Loucy (cell line): ENCODE measurements around the gene AGRN.

Source experiments
- EZH2phosphoT487 ChIP-seq: fragments of 200-600 bp; IDR thresholded peaks from 2 replicates; pipeline ENCODE4 v1.6.1; 2018; ENCODE audit warnings: antibody characterized with exemption, mild to moderate bottlenecking, moderate library complexity, borderline replicate concordance
- TF ChIP-seq, protein P1 (sequence below): fragments of 200-600 bp; sonication (generic); conservative IDR thresholded peaks from 2 replicates; pipeline ENCODE4 v1.5.1; 2014; ENCODE audit warnings: mild to moderate bottlenecking, antibody characterized with exemption, low read length

DNA sequence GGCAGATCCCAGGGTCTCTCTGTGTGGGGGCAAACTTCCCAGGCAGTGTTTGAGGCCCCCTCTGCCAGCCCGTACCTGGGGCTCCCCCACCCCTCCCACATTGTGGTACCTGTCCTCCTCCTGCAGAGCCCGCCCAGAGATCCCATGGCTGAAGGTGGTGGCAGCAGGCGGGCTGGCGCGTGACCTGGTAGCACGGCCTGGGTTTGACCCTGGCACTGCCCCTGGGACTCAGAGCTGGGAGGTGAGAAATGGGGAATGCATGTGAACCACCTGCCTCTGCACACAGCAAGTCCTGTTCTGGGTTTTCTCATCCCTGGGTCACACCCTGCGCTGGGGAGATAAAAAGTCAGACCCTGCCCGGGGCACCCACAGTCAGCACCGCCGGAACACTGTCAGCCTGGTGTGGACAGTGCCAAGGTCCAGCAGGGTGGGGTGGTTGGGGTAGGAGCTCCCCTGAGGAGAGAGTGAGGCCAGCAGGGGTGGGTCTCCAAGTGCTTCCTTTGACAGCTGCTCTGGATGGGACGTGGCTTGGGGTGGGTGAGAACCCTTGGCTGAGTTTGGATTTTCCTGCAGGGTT is 11.8 kb downstream of the AGRN start:
- TF ChIP-seq, protein P1, sequence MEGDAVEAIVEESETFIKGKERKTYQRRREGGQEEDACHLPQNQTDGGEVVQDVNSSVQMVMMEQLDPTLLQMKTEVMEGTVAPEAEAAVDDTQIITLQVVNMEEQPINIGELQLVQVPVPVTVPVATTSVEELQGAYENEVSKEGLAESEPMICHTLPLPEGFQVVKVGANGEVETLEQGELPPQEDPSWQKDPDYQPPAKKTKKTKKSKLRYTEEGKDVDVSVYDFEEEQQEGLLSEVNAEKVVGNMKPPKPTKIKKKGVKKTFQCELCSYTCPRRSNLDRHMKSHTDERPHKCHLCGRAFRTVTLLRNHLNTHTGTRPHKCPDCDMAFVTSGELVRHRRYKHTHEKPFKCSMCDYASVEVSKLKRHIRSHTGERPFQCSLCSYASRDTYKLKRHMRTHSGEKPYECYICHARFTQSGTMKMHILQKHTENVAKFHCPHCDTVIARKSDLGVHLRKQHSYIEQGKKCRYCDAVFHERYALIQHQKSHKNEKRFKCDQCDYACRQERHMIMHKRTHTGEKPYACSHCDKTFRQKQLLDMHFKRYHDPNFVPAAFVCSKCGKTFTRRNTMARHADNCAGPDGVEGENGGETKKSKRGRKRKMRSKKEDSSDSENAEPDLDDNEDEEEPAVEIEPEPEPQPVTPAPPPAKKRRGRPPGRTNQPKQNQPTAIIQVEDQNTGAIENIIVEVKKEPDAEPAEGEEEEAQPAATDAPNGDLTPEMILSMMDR = no peak
- TF ChIP-seq EZH2phosphoT487 = no peak
